HG03095 (cell line): ENCODE results near the gene DNER.

Experiments
- ATAC-seq: cut with Tn5 transposase; IDR thresholded peaks from one replicate; pipeline ENCODE4 v1.9.1; 2021; ENCODE audit warnings: moderate library complexity; ENCODE audit not compliant: unreplicated experiment

Gene DNER

GRCh38 chr2:229445501-229446211, 268.7 kb downstream of the DNER start:
- no peak for ATAC-seq

- ATAC-seq: no peak
These were observed 269.3 kb downstream of the DNER start for GRCh38 chr2:229445019-229445418.

- no peak for ATAC-seq
These were observed 270.6 kb downstream of the DNER start for GRCh38 chr2:229443546-229444268.

- no peak for ATAC-seq
These were observed 271.2 kb downstream of the DNER start for GRCh38 chr2:229443141-229443540.

GRCh38 chr2:229438430-229439159, 275.8 kb downstream of the DNER start:
- no peak for ATAC-seq

- no peak for ATAC-seq
These were observed 276.9 kb downstream of the DNER start for GRCh38 chr2:229437467-229437866.

GRCh38 chr2:229434187-229434586, 280.2 kb downstream of the DNER start:
- ATAC-seq: no peak

GRCh38 chr2:229433351-229433750, 281.0 kb downstream of the DNER start:
- no peak for ATAC-seq

- ATAC-seq: no peak
These were observed 282.9 kb downstream of the DNER start for GRCh38 chr2:229431327-229431954.

GRCh38 chr2:229429589-229429988, 284.8 kb downstream of the DNER start:
- ATAC-seq: no peak

GRCh38 chr2:229426464-229426863, 287.9 kb downstream of the DNER start:
- no peak for ATAC-seq

- ATAC-seq: no peak
These were observed 288.8 kb downstream of the DNER start for GRCh38 chr2:229425598-229425997.

- ATAC-seq: no peak
These were observed 292.3 kb downstream of the DNER start for GRCh38 chr2:229422063-229422462.

GRCh38 chr2:229419158-229419557, 295.2 kb downstream of the DNER start:
- ATAC-seq: no peak

GRCh38 chr2:229417916-229418315, 296.4 kb downstream of the DNER start:
- no peak for ATAC-seq

GRCh38 chr2:229417176-229417575, 297.2 kb downstream of the DNER start:
- ATAC-seq: no peak

- ATAC-seq: no peak
These were observed 298.1 kb downstream of the DNER start for GRCh38 chr2:229416116-229416694.

GRCh38 chr2:229414631-229415030, 299.7 kb downstream of the DNER start:
- no peak for ATAC-seq

GRCh38 chr2:229412686-229413085, 301.7 kb downstream of the DNER start:
- ATAC-seq: no peak

- no peak for ATAC-seq
These were observed 303.4 kb downstream of the DNER start for GRCh38 chr2:229410946-229411345.

GRCh38 chr2:229410264-229410663, 304.1 kb downstream of the DNER start:
- ATAC-seq: no peak
